Stimulated activated CD4-positive, alpha-beta T cell treated with anti-CD3 and anti-CD28 coated beads, Interleukin-4, amount 100 ng/mL, for 1 hour (primary cell): ENCODE measurements around the gene PWWP2A.
A peak's percentile ranks its signal among the peaks of the same experiment; 100 is the strongest.

Experiments used
- DNase-seq: peaks from one replicate; pipeline ENCODE4 v3.0.0-alpha.2; 2020

PWWP2A gene

GRCh38 chr5:160129841-160130240, 10.6 kb upstream of the PWWP2A start:
- DNase-seq, result no peak

- no peak for DNase-seq
Observed at GRCh38 chr5:160128632-160129031, 9.4 kb upstream of the PWWP2A start.

- DNase-seq, result no peak
Observed at GRCh38 chr5:160119905-160120266, 636 bp upstream of the PWWP2A start.

GRCh38 chr5:160118349-160119141, 705 bp downstream of the PWWP2A start:
- peak; percentile 54 for DNase-seq

- DNase-seq, result no peak
Observed at GRCh38 chr5:160116991-160117390, 2.3 kb downstream of the PWWP2A start.

- no peak for DNase-seq
Observed at GRCh38 chr5:160108124-160108523, 11.1 kb downstream of the PWWP2A start.

GRCh38 chr5:160105686-160106360, 13.4 kb downstream of the PWWP2A start:
- no peak for DNase-seq

- no peak for DNase-seq
Observed at GRCh38 chr5:160097991-160098390, 21.3 kb downstream of the PWWP2A start.

- DNase-seq, result no peak
Observed at GRCh38 chr5:160096178-160096577, 23.1 kb downstream of the PWWP2A start.

GRCh38 chr5:160092960-160093707, 26.1 kb downstream of the PWWP2A start:
- DNase-seq, result no peak

- no peak for DNase-seq
Observed at GRCh38 chr5:160092514-160092913, 26.7 kb downstream of the PWWP2A start.

- DNase-seq, result no peak
Observed at GRCh38 chr5:160090059-160090458, 29.2 kb downstream of the PWWP2A start.

- DNase-seq, result no peak
Observed at GRCh38 chr5:160089531-160089930, 29.7 kb downstream of the PWWP2A start.

- DNase-seq, result no peak
Observed at GRCh38 chr5:160088805-160089204, 30.4 kb downstream of the PWWP2A start.

GRCh38 chr5:160087199-160087598, 32.1 kb downstream of the PWWP2A start:
- no peak for DNase-seq

GRCh38 chr5:160084144-160084543, 35.1 kb downstream of the PWWP2A start:
- no peak for DNase-seq

- DNase-seq, result no peak
Observed at GRCh38 chr5:160083501-160083900, 35.7 kb downstream of the PWWP2A start.

- DNase-seq, result no peak
Observed at GRCh38 chr5:160082614-160083500, 36.4 kb downstream of the PWWP2A start.

GRCh38 chr5:160081495-160081894, 37.8 kb downstream of the PWWP2A start:
- DNase-seq, result no peak

GRCh38 chr5:160079753-160080152, 39.5 kb downstream of the PWWP2A start:
- DNase-seq, result no peak

- DNase-seq, result no peak
Observed at GRCh38 chr5:160076997-160077396, 42.3 kb downstream of the PWWP2A start.

GRCh38 chr5:160075073-160075472, 44.2 kb downstream of the PWWP2A start:
- no peak for DNase-seq

- no peak for DNase-seq
Observed at GRCh38 chr5:160071916-160072315, 47.3 kb downstream of the PWWP2A start.
